Stimulated activated CD8-positive, alpha-beta memory T cell treated with anti-CD3 and anti-CD28 coated beads, Interleukin-7, amount 100 ng/mL, for 48 hours (primary cell): ENCODE data around the gene CDKAL1.
"Not testable (repeated sequence)": the region's sequence is repeated elsewhere in the genome, so short reads cannot be mapped to it uniquely, and the experiment has no call there.

Experiments
- DNase-seq, 2 donors: peaks; one replicate each; pipeline ENCODE4 v3.0.0-alpha.2; 2020; ENCODE audit warnings: low read depth in 1 of 2; ENCODE audit errors: extremely low read depth in 1 of 2

The CDKAL1 gene

DNA sequence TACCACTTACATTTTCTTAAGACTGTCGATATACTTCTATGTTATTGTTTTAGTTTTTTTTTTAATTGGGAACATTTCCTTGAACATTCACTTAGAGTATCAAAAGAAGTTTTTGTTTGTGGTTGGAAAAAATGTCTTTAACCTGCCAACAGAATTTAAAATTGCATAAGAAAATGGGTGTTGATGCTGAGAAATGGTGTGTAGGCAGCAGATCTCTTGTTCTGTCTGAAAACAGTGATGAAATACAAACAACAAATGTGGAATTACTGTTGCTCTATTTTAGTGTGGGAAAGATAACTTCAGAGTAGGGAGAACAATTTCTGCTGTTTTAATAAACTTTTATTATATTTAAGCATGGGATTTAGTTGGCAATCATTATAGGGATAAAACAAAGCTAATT, 293.5 kb downstream of the CDKAL1 start:
- DNase-seq: no peak

DNA sequence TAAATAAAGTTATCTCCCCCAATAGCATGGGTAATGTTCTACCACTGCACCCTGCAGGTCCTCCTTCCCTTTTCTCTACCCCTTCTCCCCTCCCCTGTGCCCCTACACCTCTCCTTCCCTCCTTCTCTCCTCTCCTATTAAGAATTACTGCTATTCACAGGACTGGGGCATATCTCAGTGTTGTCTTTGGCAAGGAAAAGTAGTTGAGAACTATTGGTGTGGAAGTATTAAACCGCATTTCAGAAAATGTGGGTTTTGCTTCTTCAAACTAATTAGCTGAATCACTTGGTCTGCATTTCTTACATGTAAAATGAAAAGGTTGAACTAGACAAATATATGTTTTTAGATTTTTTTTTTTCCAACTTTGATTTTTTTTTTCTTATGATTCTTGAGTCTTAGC, 296.3 kb downstream of the CDKAL1 start:
- no peak for DNase-seq

DNA sequence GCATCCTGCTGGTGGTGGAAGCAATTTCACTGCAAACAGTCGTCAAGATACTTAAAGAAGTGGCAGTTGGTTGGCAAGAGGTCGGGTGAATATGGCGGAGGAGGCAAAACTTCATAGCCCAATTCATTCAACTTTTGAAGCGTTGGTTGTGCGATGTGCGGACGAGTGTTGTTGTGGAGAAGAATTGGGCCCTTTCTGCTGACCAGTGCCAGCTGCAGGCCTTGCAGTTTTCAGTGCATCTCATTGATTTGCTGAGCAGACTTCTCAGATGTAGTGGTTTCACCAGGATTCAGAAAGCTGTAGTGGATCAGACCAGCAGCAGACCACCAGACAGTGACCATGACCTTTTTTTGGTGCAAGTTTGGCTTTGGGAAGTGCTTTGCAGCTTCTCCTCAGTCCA, 297.0 kb downstream of the CDKAL1 start:
- not testable (repeated sequence) for DNase-seq

DNA sequence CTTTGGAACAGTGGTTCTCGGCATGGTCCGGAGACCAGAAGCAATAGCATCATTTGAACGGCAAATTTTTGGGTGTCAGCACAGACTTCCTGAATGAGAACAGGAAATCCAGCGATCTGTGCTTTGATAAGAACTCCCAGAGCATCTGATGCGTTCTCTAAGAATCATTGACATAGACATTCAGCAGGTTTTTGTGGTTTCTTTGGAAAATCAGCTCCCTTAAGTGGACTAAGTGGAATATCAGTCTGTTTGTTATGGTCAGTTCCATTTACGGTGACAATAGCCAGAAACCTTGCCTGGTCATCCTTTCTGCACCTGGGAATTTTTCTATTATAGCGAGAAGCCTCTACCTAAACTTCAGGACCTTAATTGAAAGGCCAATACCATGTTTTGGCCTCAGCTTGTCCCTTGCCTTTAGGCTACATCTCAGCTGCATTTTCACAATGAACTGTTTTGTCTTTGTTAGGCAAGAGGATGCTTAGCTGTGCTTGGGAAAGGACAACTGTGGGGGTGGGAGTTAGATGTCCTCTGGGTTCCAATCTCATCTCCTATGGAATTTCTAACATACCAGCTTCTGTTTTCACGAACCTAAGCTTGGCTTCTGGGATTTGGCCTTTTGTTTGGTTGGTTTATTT, 299.7 kb downstream of the CDKAL1 start:
- DNase-seq: no peak

DNA sequence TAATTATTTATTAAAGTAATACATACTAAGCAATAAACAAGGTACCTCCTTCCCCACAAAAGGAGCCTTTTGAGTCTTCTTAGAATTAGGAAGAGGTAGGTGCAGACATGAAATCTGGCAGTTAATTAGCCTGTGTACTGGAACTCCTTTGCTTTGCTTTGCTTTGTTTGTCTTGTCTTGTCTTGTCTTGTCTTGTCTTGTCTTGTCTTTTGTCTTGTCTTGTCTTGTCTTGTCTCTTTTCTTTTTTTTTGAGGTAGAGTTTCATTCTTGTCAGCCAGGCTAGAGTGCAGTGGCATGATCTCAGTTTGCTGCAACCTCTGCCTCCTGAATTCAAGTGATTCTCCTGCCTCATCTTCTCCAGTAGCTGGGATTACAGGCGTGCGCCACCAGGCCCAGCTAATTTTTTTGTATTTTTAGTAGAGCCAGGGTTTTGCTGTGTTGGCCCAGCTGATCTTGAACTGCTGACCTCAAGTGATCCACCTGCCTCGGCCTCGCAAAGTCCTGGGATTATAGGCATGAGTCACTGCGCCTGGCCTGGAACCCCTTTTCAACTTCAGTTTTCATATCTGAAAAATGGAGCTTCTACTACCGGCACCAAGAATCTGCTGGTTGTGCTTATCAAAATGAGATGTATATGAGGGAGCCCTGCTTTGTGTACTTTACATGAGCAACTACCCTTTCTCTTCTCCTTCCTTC, 301.2 kb downstream of the CDKAL1 start:
- DNase-seq: no peak

DNA sequence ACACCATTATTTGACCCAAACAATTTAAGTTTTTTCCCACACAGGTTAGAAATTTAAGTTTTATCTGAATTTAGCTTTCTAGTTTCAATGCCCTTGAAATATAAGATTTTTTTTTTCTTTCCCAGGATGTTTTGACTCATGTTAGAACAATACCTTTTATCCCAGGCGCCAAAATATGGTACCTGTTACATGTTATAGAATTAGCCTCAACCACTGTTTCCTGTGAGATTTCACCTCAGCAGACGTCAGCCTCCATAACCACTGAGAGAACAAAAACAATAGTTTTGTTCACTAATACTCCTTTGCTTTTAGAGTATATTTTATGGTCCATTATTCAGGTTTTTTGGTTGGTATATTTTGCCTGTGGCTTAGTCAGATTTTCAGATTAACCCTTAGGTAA, 302.9 kb downstream of the CDKAL1 start:
- DNase-seq: no peak

DNA sequence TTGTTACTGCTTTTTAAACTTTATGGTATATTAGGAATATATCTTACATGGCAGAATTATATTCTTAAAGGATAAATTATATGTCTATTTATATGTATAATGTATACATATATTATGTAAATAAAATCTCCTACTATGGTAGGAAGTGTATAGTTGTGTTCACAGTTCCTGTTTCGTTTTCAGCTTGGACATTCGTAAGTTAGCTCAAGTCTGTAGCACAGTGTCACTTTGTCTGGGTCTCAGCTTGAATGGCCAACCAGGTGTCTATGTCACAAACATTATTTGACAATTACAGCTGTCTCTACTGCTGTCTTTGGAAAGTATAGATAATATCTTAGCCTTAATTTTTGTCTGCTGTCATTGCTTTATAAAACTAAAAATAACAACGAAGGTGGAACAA, 303.9 kb downstream of the CDKAL1 start:
- DNase-seq: no peak

DNA sequence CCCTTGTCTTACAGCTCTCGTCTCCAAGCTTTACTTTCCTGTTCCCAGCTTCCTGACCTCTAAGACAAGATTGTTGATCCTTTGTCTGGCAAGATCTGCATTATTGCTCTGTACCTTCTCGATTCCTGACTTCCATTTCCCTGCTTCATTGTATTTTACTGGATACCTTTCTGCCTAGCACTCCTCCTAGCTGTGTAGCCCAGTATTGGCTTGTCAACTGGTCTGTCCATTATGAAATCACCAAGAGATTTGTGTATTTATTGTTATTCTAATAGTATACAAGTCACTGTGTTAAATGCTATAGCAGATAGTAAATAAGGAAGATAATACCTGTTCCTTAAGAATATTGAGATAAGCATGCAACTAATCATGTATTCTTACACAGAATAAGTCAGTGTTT, 305.4 kb downstream of the CDKAL1 start:
- no peak for DNase-seq

DNA sequence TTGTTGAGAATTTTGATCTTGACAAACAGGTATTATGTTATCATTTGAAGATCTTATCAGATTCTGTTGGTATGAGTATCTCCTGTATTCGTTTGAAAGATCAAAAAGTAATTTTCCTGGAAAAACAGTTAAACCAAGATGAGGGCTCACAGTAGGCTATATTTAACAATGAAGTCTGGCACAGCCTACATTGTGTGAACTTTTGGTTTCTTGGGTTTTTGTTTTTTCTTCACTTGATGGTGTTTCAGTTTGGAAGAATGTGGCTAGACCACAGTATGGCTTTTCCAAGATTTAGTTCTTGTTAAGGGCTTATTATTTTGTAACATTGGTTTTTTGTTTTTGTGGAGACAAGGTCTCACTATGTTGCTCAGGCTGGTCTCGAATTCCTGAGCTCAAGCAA, 306.4 kb downstream of the CDKAL1 start:
- DNase-seq: no peak

DNA sequence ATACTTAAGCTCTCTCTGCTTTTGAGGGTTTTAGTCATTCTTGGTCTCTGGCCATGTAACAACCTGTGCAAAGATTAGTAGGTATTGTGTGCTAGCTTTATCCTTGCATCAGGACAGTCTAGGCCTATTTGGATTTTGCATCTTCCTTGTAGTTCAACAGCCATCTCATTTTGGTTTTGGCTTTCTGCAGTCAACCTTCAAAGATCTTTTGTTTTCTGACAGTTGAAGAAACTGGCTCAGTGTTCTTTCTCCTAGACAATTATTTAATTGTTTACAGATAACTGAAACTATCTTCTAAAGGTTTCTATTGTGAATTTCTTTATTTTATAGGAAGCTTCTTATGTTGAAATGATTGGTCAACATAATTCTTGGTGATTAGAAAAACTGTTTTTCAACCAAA, 307.5 kb downstream of the CDKAL1 start:
- no peak for DNase-seq

DNA sequence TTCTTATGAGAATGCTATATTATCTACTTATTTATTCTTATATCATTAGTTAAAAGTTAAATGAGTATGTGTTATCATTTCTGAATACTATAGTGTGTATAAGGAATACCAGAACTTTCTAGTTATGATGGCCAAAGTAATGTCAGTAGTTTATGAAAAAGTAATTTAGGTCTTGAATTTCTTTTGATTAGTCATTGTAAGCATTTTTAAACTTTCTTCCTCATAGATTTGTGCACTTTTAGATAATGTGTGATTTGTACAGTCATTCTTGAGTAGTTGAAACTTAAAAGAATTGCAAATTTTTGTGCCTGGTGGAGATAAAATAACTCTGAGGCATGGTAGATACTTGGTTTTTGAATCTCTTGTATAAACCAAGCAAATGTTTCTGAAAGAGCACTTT, 311.3 kb downstream of the CDKAL1 start:
- no peak for DNase-seq

DNA sequence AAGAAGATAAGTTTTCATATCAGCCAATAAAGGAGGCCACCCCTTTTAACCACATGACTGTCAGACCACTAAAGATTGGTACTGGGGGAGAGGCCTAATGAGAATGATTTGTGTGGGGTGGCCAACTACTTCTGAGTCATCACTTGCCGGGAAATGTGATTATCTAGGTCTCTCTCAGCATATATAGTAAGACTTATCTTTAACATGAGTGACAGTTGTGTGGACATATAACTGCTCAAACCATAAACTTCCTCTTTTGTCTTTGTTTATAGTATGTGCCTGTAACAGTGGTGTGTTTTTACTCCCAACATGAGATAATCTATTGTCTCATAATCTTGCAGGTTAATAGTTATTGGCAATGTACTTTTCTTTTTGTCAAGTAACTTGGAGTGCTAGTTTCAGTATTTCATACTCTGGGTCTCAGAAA, 312.4 kb downstream of the CDKAL1 start:
- no peak for DNase-seq

DNA sequence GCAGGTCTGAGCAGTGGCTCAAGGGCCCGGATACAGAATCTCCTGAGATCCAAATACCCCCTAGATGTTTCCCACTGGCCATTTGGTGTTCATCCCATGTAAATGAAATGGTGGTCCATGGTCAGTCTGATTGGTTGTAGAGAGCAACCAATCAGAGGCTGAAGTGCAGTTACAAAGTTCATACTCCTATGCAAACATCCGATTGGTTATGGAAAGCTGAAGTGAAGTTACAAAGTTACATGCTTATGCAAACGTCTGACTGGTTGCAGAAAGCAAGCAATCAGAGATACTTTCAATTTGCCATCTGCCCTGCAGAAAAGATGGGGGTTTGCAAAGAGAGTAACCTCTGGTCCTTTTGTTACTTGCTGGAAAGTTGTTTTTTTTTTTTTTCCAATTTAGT, 313.6 kb downstream of the CDKAL1 start:
- no peak for DNase-seq

DNA sequence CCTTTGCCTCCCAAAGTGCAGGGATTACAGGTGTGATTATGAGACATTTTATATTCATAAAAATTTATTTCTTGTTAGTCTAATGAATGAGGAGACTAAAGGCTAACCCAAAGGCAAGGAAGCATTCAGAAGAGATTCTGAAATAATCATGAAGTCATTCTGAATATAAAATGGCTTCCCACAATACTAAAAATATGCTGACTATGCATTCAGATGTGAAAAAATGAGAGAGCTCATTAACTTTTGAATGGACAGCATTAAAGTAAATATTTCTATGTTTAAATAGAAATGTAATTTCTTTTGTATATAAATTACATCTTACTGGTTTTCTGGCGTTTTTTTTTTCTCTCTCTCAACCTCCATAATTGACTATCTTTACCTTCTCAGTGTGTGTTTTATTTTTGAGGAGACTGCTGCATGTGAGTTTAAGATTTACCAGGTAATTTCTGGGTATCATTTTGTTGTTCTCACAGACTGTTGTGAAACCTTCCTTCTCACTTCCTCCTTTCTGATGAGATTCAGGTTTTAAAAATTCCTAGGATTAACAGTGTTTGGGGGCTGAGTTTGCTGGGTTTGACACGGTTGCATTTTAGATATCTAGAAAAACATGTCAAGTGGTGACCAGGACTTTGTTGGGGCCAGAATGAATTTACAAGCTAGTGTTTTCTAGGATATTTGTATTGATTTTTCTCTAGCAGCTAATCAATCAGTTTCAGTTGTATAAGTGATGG, 316.6 kb downstream of the CDKAL1 start:
- DNase-seq: no peak

DNA sequence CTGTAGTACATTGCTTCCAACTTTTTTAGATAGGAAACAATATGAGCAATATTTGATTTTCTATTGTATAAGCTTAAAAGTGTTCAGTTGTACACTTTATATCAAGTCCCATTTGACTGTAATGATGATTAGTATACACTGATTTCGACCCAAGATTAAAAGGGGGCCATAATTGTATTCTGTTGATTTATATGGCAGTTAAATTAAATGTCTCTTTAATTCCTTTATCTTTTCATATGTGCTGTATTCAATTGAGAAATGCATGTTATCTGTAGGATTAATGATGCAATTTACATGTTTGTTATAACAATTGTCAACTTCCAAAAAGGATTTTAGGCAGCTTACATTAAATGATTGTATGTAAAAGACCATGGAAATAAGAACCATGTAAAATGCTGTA, 317.5 kb downstream of the CDKAL1 start:
- DNase-seq: no peak

DNA sequence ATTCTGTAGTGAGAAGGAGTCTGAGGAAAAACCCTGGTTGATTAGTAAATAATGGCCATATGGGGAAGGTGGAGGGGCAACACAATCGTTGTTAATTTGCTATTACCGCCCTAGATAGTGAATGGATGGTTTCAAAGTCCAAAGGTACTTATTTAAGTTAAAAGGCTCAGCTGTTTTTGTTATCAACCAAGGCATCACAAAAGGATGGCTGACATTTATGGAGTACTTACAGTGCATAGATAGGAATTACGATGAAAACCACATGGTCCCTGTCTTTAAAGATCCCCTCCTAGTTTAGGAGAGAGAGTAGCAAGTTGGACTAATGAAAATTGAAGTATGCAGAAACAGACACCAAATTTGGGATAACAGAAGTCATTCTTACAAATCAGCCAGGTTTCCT, 319.6 kb downstream of the CDKAL1 start:
- no peak for DNase-seq

DNA sequence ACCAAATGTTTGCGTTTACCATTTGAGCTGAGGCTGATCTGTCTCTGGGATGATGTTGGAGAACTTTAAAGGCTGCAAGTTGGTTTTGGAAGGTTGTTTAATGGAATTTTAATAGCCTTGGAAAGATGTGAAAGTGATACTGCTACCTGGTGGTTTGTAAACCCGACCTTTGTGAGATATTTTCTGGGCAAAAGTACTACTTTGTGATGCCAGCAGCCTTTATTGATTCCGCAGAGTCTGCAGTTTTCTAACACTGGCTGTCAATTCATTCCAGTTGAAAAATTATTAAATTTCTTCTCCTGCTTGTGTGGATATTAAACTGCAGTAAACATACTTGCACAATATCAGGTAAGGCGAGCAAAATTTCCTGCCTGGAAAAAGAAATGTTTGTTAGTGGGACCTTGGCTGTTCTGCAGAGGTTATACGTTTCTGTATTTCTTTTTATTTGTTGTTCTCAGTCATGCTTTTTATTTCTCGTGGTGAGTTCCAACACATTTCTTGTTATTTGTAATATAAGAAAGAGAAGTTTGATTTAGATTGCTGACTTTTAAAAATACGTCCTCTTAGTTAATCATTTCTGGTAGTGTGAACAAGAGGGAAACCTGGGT, 322.5 kb downstream of the CDKAL1 start:
- DNase-seq: no peak

DNA sequence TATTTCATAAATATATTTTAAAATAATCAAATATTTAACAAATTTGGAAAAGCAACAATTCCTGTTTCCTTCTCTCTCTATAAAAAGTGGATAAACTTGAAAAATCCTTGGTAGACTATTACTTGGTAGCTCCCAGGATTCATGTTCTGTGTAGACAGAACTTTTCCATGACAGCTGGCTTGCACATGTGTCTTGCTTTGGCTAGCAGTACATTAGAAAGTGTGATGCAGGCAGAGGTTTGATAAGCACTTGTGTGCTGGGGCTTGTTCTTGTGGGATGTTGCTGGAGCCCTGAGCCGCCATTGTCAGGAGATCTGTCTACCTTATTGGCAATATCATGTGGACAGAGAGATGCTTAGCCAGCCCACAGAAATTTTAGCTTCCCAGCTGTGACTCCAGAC, 327.2 kb downstream of the CDKAL1 start:
- DNase-seq: no peak

DNA sequence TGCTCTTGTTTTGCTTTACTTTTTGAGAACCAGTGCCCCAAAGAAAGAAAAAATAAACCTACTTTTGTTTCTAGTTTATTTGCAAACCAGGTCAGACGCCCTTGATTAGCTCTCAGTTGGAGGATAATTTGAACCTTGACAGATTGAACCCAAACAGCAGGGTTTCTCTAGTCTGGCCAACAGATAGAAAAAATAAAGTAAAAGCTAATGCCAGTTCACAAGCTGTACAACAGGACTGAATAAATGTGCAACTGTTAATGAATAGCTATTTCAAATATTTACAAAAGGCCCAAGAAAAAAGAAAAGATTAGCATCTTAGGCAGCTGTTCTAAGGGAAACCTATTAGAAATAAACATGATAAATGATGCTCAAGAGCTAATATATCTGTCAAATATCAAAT, 331.8 kb downstream of the CDKAL1 start:
- DNase-seq: no peak

DNA sequence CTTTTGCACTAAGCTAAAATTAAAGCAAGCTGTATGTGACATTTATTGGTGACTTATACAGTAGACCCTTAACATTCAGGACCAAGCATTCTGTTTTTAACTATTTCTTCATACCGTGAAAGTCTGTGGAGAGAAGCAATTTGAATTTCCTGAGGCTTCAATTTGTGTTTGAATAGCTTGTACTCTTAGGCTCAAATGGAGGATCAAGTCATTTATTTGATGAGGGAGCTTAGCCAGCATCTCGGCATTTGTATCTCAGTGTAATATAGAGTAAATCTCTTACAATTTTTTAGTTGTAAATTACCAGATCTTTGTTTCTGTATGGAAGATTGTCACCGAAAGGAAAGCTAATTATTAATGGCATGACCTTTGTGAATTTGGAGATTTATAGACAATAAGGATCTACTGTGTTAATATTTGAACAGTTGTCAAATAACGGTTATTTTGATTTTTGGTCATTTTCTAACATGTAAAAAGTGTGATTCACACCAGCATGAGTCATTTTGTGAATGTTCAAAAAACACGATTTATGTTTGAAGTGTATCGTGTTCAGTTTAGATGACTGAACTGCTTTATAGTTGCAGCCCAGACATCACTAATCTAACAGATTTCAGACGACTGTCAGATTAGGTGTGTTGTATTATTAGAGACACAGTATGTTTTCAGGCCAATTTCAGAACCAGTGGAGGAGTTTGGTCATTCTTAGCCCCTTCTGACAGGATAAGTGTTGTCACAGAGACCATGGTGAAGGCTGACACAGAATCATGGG, 332.9 kb downstream of the CDKAL1 start:
- no peak for DNase-seq
